ENCODE results near the gene ASB8.
A peak's percentile ranks its signal among the peaks of the same experiment; 100 is the strongest.
"Not testable (repeated sequence)": the region's sequence is repeated elsewhere in the genome, so short reads cannot be mapped to it uniquely, and the experiment has no call there.

ASB8 gene

DNA sequence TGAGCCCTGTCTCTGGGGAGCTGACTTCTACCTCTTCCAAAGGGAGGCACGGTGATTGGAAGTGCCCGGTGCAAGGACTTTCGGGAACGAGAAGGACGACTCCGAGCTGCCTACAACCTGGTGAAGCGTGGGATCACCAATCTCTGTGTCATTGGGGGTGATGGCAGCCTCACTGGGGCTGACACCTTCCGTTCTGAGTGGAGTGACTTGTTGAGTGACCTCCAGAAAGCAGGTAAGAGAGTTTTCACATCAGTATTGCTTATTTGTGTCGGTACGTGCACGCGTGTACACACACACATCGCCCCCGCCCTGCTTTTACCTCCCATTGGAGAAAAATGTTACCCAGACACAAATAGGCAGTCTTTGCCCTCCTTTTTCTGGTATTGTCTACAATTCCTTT is 24.5 kb downstream of the ASB8 start:
- no peak for ATAC-seq
- Mint-ChIP-seq H3K4me1 (peaks cover 2% of the 10 kb centered on the region), H3K9me3 (no peaks in the 10 kb centered on the region), H3K27ac (no peak overlapping the region), H3K36me3 (ENCODE audit: low read depth) (peaks cover 51% of the 10 kb centered on the region), H3K4me3 (no peak overlapping the region), H3K27me3 (no peaks in the 10 kb centered on the region)
- DNase-seq: no peak

DNA sequence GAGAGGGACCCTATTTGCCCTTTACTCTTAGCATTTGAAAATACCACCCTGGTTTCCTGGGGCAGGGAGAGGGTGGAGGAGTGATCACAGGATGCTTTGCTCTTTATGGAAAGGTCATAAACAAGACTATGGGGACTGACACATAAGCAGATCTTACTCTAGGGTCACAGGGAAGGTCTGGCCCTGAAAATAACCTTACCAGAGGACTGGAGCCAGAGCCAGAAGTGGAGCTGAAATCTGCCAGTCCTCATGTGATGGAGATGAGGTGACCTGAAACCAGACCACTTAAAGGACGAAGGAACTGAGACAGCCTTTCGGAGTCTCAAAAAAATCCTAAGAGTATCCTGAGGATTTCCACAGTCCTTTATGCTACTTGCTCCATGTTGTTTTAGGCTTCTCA is 25.8 kb downstream of the ASB8 start:
- Mint-ChIP-seq H3K27ac (no peak overlapping the region), H3K36me3 (ENCODE audit: low read depth) (peaks cover 58% of the 10 kb centered on the region), H3K4me3 (no peak overlapping the region), H3K4me1 (peaks cover 2% of the 10 kb centered on the region), H3K27me3 (no peaks in the 10 kb centered on the region), H3K9me3 (no peaks in the 10 kb centered on the region)
- no peak for DNase-seq
- no peak for ATAC-seq

GRCh38 chr12:48129376-48129775 is 27.9 kb downstream of the ASB8 start:
- H3K27ac Mint-ChIP-seq: no peak overlapping the region
- H3K36me3 Mint-ChIP-seq (ENCODE audit: low read depth): peaks cover 64% of the 10 kb centered on the region
- no peaks in the 10 kb centered on the region for H3K27me3 Mint-ChIP-seq
- H3K4me3 Mint-ChIP-seq: no peak overlapping the region
- ATAC-seq (no peak), DNase-seq (no peak)
- H3K9me3 Mint-ChIP-seq: no peaks in the 10 kb centered on the region
- H3K4me1 Mint-ChIP-seq: peaks cover 2% of the 10 kb centered on the region

GRCh38 chr12:48128800-48129199 is 28.5 kb downstream of the ASB8 start:
- ATAC-seq (no peak), DNase-seq (no peak)
- Mint-ChIP-seq H3K27ac (no peak overlapping the region), H3K36me3 (ENCODE audit: low read depth) (peaks cover 64% of the 10 kb centered on the region), H3K4me3 (no peak overlapping the region), H3K9me3 (no peaks in the 10 kb centered on the region), H3K27me3 (no peaks in the 10 kb centered on the region), H3K4me1 (peaks cover 2% of the 10 kb centered on the region)

- no peak overlapping the region for H3K27ac Mint-ChIP-seq
- H3K4me1 Mint-ChIP-seq: peaks cover 2% of the 10 kb centered on the region
- H3K4me3 Mint-ChIP-seq: no peak overlapping the region
- no peak for DNase-seq
- ATAC-seq: no peak
- H3K9me3 Mint-ChIP-seq: no peaks in the 10 kb centered on the region
- H3K27me3 Mint-ChIP-seq: no peaks in the 10 kb centered on the region
- peaks cover 60% of the 10 kb centered on the region for H3K36me3 Mint-ChIP-seq (ENCODE audit: low read depth)
Measured at GRCh38 chr12:48126953-48127630, 30.2 kb downstream of the ASB8 start.

DNA sequence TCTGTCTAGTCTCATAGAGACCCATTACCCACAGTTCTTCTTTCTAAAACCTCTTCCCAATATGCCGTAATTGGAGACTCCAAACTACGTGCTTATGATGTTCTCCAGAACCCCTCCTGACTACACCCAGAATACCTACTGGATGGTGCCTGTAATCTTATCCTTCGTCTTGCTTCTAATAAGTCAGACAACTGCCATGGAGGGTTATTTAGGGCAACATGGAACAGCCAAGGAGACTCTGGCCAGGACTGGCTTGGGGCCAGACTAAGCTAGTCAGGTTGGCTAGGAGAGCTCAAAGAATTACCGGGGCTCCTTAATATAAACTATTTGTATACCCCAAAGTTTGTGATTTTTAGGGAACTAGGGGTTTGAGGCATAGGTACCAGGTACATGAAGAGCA is 31.3 kb downstream of the ASB8 start:
- H3K4me3 Mint-ChIP-seq: no peak overlapping the region
- H3K4me1 Mint-ChIP-seq: peaks cover 4% of the 10 kb centered on the region
- DNase-seq: no peak
- no peak for ATAC-seq
- H3K36me3 Mint-ChIP-seq (ENCODE audit: low read depth): peaks cover 57% of the 10 kb centered on the region
- no peaks in the 10 kb centered on the region for H3K27me3 Mint-ChIP-seq
- no peak overlapping the region for H3K27ac Mint-ChIP-seq
- H3K9me3 Mint-ChIP-seq: no peaks in the 10 kb centered on the region

GRCh38 chr12:48125542-48125941 is 31.8 kb downstream of the ASB8 start:
- DNase-seq, H3K4me3 Mint-ChIP-seq, H3K27ac Mint-ChIP-seq, H3K27me3 Mint-ChIP-seq, H3K4me1 Mint-ChIP-seq, H3K9me3 Mint-ChIP-seq, ATAC-seq: not testable (repeated sequence)
- peaks cover 54% of the 10 kb centered on the region for H3K36me3 Mint-ChIP-seq (ENCODE audit: low read depth)

GRCh38 chr12:48123169-48123568 is 34.1 kb downstream of the ASB8 start:
- H3K27me3 Mint-ChIP-seq: no peaks in the 10 kb centered on the region
- no peak overlapping the region for H3K4me3 Mint-ChIP-seq
- peaks cover 22% of the 10 kb centered on the region for H3K4me1 Mint-ChIP-seq
- peaks cover 44% of the 10 kb centered on the region for H3K36me3 Mint-ChIP-seq (ENCODE audit: low read depth)
- DNase-seq (no peak), ATAC-seq (no peak)
- H3K27ac Mint-ChIP-seq: no peak overlapping the region
- no peaks in the 10 kb centered on the region for H3K9me3 Mint-ChIP-seq

DNA sequence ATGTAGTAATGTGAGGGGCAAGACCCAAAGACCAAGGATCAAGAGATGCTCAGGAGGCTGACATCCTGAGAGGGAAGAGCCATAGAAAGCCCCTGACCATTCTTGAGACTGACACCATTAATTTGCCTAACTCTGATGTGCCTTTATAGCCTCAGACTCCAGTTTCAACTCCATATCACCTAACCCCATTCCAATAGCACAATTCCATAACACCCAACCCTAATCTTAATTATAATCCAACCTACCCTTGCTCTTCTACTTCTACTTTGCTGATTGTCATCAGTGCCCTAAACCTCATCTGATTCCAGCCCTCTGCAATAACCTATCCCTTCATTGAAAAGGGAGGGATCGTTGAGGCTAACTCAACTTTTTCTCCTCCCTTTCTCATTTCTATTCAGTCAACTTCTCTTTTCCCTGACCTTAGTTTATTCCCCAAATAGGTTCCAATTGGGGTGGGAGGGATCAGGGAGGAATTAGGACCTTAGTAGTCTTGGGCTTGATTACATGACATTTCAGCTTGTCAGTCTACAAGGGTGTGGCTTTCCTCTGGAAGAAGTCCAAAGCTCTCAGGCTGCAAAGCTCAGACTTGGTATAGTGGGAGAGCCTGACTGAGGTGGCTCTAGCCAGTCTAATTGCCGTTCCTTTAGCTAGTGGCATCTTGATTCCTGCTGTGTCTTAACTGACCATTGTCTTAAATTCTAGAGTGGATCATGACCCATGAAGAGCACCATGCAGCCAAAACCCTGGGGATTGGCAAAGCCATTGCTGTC is 35.1 kb downstream of the ASB8 start:
- ATAC-seq (no peak), DNase-seq (no peak)
- Mint-ChIP-seq H3K4me1 (peaks cover 22% of the 10 kb centered on the region), H3K27me3 (no peaks in the 10 kb centered on the region), H3K27ac (no peak overlapping the region), H3K36me3 (ENCODE audit: low read depth) (peaks cover 38% of the 10 kb centered on the region), H3K4me3 (no peak overlapping the region), H3K9me3 (no peaks in the 10 kb centered on the region)

DNA sequence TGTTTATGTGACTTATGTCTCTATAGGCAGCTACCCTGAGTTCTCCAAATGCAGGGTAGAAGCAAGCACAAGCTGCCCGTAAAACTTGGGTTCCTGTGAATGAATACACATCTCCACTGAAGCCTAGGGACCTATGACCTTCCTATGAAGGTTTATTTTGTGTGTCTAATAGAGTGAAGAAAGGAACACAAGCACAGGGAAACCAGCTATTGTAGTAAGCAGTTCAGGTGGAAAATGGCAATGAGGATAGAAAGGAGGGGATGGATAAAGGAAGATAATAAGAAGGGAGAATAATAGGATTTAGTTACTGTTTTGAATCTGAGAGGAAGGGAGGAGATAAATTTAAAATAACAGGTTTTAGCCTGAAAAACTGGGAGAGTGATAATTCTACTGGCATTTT is 35.8 kb downstream of the ASB8 start:
- ATAC-seq (no peak), DNase-seq (no peak)
- Mint-ChIP-seq H3K9me3 (no peaks in the 10 kb centered on the region), H3K27me3 (no peaks in the 10 kb centered on the region), H3K27ac (no peak overlapping the region), H3K36me3 (ENCODE audit: low read depth) (peaks cover 32% of the 10 kb centered on the region), H3K4me3 (no peak overlapping the region), H3K4me1 (peaks cover 22% of the 10 kb centered on the region)

- DNase-seq: no peak
- H3K27ac Mint-ChIP-seq: peak overlapping the region; percentile 73
- peak overlapping the region; percentile 100 for H3K4me3 Mint-ChIP-seq
- H3K36me3 Mint-ChIP-seq (ENCODE audit: low read depth): peaks cover 21% of the 10 kb centered on the region
- no peak for ATAC-seq
- H3K27me3 Mint-ChIP-seq: peaks cover 2% of the 10 kb centered on the region
- no peaks in the 10 kb centered on the region for H3K9me3 Mint-ChIP-seq
- peaks cover 22% of the 10 kb centered on the region for H3K4me1 Mint-ChIP-seq
Measured at GRCh38 chr12:48119834-48120195, 37.5 kb downstream of the ASB8 start.

GRCh38 chr12:48119078-48119833 is 38.1 kb downstream of the ASB8 start, which contains the start of gene PFKM:
PFKM (plus strand) TSS chr12:48119364; CDS start chr12:48122775, 3,411 bp downstream.
- peaks cover 2% of the 10 kb centered on the region for H3K27me3 Mint-ChIP-seq
- H3K36me3 Mint-ChIP-seq (ENCODE audit: low read depth): peaks cover 17% of the 10 kb centered on the region
- peaks cover 22% of the 10 kb centered on the region for H3K4me1 Mint-ChIP-seq
- DNase-seq (peak; percentile 73), ATAC-seq (peak; percentile 100)
- peak within 1 kb of the TSS; percentile 95 for H3K27ac Mint-ChIP-seq
- peak within 1 kb of the TSS; percentile 100 for H3K4me3 Mint-ChIP-seq
- H3K9me3 Mint-ChIP-seq: no peaks in the 10 kb centered on the region

DNA sequence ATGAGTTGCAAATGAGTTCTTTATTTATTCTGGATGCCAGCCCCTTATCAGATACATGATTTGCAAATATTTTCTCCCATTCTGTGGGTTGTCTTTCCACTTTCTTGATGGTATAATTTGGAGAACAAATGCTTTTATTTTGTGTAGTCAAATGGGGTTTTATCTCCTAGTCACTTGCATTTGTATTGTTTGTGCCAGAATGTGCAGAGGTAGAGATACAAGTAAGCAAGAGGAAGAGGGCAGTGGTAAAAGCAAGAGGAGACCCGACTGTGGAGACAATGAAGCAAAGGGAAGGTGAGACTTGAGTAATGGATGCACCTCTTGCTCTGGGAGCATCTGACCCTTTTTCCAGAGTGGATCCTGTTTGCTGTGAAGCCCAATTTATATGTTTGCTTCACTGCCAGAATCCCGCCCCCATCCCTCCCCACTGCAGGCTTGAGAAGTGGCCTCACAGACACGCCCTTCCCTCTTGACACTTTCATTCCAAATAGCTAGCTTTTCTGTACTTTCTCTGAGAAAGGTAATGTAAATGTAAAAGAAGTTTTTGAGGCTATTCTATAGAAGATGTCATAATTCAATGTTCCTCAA is 38.9 kb downstream of the ASB8 start:
- ATAC-seq: no peak
- H3K4me3 Mint-ChIP-seq: peak overlapping the region; percentile 100
- peaks cover 14% of the 10 kb centered on the region for H3K36me3 Mint-ChIP-seq (ENCODE audit: low read depth)
- no peaks in the 10 kb centered on the region for H3K9me3 Mint-ChIP-seq
- peak overlapping the region; percentile 95 for H3K27ac Mint-ChIP-seq
- H3K27me3 Mint-ChIP-seq: peaks cover 2% of the 10 kb centered on the region
- DNase-seq: no peak
- peaks cover 22% of the 10 kb centered on the region for H3K4me1 Mint-ChIP-seq

GRCh38 chr12:48115957-48116356 is 41.4 kb downstream of the ASB8 start:
- peaks cover 20% of the 10 kb centered on the region for H3K4me1 Mint-ChIP-seq
- H3K4me3 Mint-ChIP-seq: no peak overlapping the region
- no peaks in the 10 kb centered on the region for H3K9me3 Mint-ChIP-seq
- DNase-seq: no peak
- peaks cover 2% of the 10 kb centered on the region for H3K27me3 Mint-ChIP-seq
- H3K27ac Mint-ChIP-seq: no peak overlapping the region
- H3K36me3 Mint-ChIP-seq (ENCODE audit: low read depth): peaks cover 4% of the 10 kb centered on the region
- no peak for ATAC-seq
